ENCODE results near the gene GRIK3. TPM values are rescaled to one million over a fixed set of nuclear protein-coding genes. Genes with fewer than 3 reads are reported as not detected.

The GRIK3 gene
- total and polyA plus RNA-seq, 4 donors: 0.03 to 0.08 (median 0.05) TPM; not detected in 1

DNA sequence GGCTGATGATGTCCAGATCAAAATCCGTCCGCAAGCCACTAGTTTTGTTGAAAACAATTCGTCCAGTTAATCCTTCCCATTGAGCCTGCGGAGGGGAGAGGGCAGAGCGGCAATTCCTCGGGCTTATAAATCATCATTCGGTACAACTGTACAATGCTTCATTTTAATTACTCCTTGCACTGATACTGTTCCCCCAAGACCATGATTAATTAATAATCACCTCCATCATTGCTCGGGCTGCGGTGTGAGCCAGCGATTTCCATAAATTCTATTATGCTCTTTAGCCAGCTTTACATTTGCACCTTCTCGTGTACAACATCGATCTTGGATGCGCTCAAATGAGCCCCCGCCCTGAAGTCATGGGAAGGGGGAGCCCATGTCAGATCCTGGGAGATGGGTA lies 180.7 kb downstream of the GRIK3 start:
- H3K9ac ChIP-seq (ENCODE audit: low read depth in 1 of 2, low read length in 2 of 2): no peak overlapping the region
- no peaks in the 10 kb centered on the region for H3K36me3 ChIP-seq (ENCODE audit: control insufficient read depth in 4 of 4, insufficient read depth in 3 of 4, low read depth in 1 of 4, low read length in 3 of 4)
- H3K9me3 ChIP-seq (ENCODE audit: control insufficient read depth in 4 of 4, low read length in 3 of 4): no peaks in the 10 kb centered on the region
- no peak for DNase-seq (ENCODE audit: low spot score)
- H3K27ac ChIP-seq (ENCODE audit: low read depth in 1 of 2, low read length in 2 of 2): no peak overlapping the region
- no peak for TF ChIP-seq SP1 (IDR thresholded peaks at IDR 0.05)
- TF ChIP-seq HNF4A (conservative IDR thresholded peaks at IDR 0.05): no peak
- no peak for TF ChIP-seq YY1 (IDR thresholded peaks at IDR 0.05)
- TF ChIP-seq, protein P1, sequence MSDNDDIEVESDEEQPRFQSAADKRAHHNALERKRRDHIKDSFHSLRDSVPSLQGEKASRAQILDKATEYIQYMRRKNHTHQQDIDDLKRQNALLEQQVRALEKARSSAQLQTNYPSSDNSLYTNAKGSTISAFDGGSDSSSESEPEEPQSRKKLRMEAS (IDR thresholded peaks at IDR 0.05): no peak
- no peak for TF ChIP-seq FOXA1 (IDR thresholded peaks at IDR 0.05)
- no peak for TF ChIP-seq NR2F2 (IDR thresholded peaks at IDR 0.05)
- TF ChIP-seq TAF1 (conservative IDR thresholded peaks at IDR 0.05): no peak
- H3K4me1 ChIP-seq (ENCODE audit: control insufficient read depth in 4 of 4, insufficient read depth in 4 of 4, low read length in 3 of 4): no peaks in the 10 kb centered on the region
- H3K27me3 ChIP-seq (ENCODE audit: control insufficient read depth in 4 of 4, insufficient read depth in 4 of 4, low read length in 3 of 4): peaks cover 0 to 16% (median 2%) of the 10 kb centered on the region in 4 donors
- no peak overlapping the region for H3K4me3 ChIP-seq (ENCODE audit: low read depth in 1 of 3, low read length in 3 of 3)
- WGBS: 88% methylated on average over 14 of the region's 14 CpGs

- no peak overlapping the region for H3K9ac ChIP-seq (ENCODE audit: low read depth in 1 of 2, low read length in 2 of 2)
- no peaks in the 10 kb centered on the region for H3K36me3 ChIP-seq (ENCODE audit: control insufficient read depth in 4 of 4, insufficient read depth in 3 of 4, low read depth in 1 of 4, low read length in 3 of 4)
- no peak overlapping the region for H3K4me3 ChIP-seq (ENCODE audit: low read depth in 1 of 3, low read length in 3 of 3)
- TF ChIP-seq FOXA1 (IDR thresholded peaks at IDR 0.05) (no peak), JUND (IDR thresholded peaks at IDR 0.05) (no peak), NR2F2 (IDR thresholded peaks at IDR 0.05) (no peak), SP1 (IDR thresholded peaks at IDR 0.05) (no peak)
- TF ChIP-seq, protein P2, sequence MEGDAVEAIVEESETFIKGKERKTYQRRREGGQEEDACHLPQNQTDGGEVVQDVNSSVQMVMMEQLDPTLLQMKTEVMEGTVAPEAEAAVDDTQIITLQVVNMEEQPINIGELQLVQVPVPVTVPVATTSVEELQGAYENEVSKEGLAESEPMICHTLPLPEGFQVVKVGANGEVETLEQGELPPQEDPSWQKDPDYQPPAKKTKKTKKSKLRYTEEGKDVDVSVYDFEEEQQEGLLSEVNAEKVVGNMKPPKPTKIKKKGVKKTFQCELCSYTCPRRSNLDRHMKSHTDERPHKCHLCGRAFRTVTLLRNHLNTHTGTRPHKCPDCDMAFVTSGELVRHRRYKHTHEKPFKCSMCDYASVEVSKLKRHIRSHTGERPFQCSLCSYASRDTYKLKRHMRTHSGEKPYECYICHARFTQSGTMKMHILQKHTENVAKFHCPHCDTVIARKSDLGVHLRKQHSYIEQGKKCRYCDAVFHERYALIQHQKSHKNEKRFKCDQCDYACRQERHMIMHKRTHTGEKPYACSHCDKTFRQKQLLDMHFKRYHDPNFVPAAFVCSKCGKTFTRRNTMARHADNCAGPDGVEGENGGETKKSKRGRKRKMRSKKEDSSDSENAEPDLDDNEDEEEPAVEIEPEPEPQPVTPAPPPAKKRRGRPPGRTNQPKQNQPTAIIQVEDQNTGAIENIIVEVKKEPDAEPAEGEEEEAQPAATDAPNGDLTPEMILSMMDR (IDR thresholded peaks at IDR 0.05; ENCODE audit: low read depth, low read length, missing input control): no peak
- TF ChIP-seq, protein P3, sequence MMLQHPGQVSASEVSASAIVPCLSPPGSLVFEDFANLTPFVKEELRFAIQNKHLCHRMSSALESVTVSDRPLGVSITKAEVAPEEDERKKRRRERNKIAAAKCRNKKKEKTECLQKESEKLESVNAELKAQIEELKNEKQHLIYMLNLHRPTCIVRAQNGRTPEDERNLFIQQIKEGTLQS (IDR thresholded peaks at IDR 0.05): no peak
- TF ChIP-seq, protein P1 (IDR thresholded peaks at IDR 0.05): no peak
- TF ChIP-seq, protein P4, sequence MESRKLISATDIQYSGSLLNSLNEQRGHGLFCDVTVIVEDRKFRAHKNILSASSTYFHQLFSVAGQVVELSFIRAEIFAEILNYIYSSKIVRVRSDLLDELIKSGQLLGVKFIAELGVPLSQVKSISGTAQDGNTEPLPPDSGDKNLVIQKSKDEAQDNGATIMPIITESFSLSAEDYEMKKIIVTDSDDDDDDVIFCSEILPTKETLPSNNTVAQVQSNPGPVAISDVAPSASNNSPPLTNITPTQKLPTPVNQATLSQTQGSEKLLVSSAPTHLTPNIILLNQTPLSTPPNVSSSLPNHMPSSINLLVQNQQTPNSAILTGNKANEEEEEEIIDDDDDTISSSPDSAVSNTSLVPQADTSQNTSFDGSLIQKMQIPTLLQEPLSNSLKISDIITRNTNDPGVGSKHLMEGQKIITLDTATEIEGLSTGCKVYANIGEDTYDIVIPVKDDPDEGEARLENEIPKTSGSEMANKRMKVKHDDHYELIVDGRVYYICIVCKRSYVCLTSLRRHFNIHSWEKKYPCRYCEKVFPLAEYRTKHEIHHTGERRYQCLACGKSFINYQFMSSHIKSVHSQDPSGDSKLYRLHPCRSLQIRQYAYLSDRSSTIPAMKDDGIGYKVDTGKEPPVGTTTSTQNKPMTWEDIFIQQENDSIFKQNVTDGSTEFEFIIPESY (IDR thresholded peaks at IDR 0.05): no peak
- H3K4me1 ChIP-seq (ENCODE audit: control insufficient read depth in 4 of 4, insufficient read depth in 4 of 4, low read length in 3 of 4): no peaks in the 10 kb centered on the region
- H3K27me3 ChIP-seq (ENCODE audit: control insufficient read depth in 4 of 4, insufficient read depth in 4 of 4, low read length in 3 of 4): peaks cover 0 to 20% (median 2%) of the 10 kb centered on the region in 4 donors
- H3K27ac ChIP-seq (ENCODE audit: low read depth in 1 of 2, low read length in 2 of 2): no peak overlapping the region
- DNase-seq (ENCODE audit: low spot score): no peak
- WGBS: 83% methylated on average over 5 of the region's 5 CpGs
- no peaks in the 10 kb centered on the region for H3K9me3 ChIP-seq (ENCODE audit: control insufficient read depth in 4 of 4, low read length in 3 of 4)
These were observed 181.7 kb downstream of the GRIK3 start for GRCh38 chr1:36852586-36852985.

GRCh38 chr1:36851595-36851994 lies 182.7 kb downstream of the GRIK3 start:
- no peaks in the 10 kb centered on the region for H3K36me3 ChIP-seq (ENCODE audit: control insufficient read depth in 4 of 4, insufficient read depth in 3 of 4, low read depth in 1 of 4, low read length in 3 of 4)
- H3K9ac ChIP-seq (ENCODE audit: low read depth in 1 of 2, low read length in 2 of 2): no peak overlapping the region
- H3K27ac ChIP-seq (ENCODE audit: low read depth in 1 of 2, low read length in 2 of 2): no peak overlapping the region
- peaks cover 0 to 25% (median 2%) of the 10 kb centered on the region in 4 donors for H3K27me3 ChIP-seq (ENCODE audit: control insufficient read depth in 4 of 4, insufficient read depth in 4 of 4, low read length in 3 of 4)
- no peaks in the 10 kb centered on the region for H3K9me3 ChIP-seq (ENCODE audit: control insufficient read depth in 4 of 4, low read length in 3 of 4)
- H3K4me3 ChIP-seq (ENCODE audit: low read depth in 1 of 3, low read length in 3 of 3): no peak overlapping the region
- no peaks in the 10 kb centered on the region for H3K4me1 ChIP-seq (ENCODE audit: control insufficient read depth in 4 of 4, insufficient read depth in 4 of 4, low read length in 3 of 4)
- 66% methylated on average over 4 of the region's 4 CpGs for WGBS
- no peak for DNase-seq (ENCODE audit: low spot score)
- TF ChIP-seq, protein P2 (IDR thresholded peaks at IDR 0.05; ENCODE audit: low read depth, low read length, missing input control): no peak
- no peak for TF ChIP-seq SP1 (IDR thresholded peaks at IDR 0.05)
- TF ChIP-seq REST (IDR thresholded peaks at IDR 0.05): no peak
- TF ChIP-seq JUND (IDR thresholded peaks at IDR 0.05): no peak
- no peak for TF ChIP-seq FOXA2 (IDR thresholded peaks at IDR 0.05)
- no peak for TF ChIP-seq RAD21 (IDR thresholded peaks at IDR 0.05)
- no peak for TF ChIP-seq HNF4A (conservative IDR thresholded peaks at IDR 0.05)
- TF ChIP-seq TAF1 (conservative IDR thresholded peaks at IDR 0.05): no peak
- TF ChIP-seq, protein P4 (IDR thresholded peaks at IDR 0.05): no peak

Data from liver (tissue), 9 donors.